OCI-LY3 (cell line): Measurements from ENCODE around the gene FHL2.
"Not testable (repeated sequence)": the region's sequence is repeated elsewhere in the genome, so short reads cannot be mapped to it uniquely, and the experiment has no call there.

ENCODE experiments used
- H2AFZ ChIP-seq: fragments of 200-600, 300-600 bp; shearing (Covaris generic); 2 replicates; pipeline ENCODE4 v1.6.0; 2014; ENCODE audit warnings: antibody characterized with exemption, low read depth, low read length
- H3K27ac ChIP-seq: fragments of 200-600, 300-600 bp; sonication (generic); 2 replicates; pipeline ENCODE4 v1.5.1; 2014; ENCODE audit warnings: mild to moderate bottlenecking, low read length, moderate library complexity, mixed read lengths
- H3K27me3 ChIP-seq: fragments of 200-600, 300-600 bp; sonication (generic); 2 replicates; pipeline ENCODE4 v1.6.1; 2014; ENCODE audit warnings: low read depth, low read length, mixed read lengths
- H3K36me3 ChIP-seq: fragments of 200-600, 300-600 bp; sonication (generic); replicated peaks from 2 replicates; pipeline ENCODE3; 2014; ENCODE audit warnings: low read depth, low read length, mixed read lengths
- H3K4me1 ChIP-seq: fragments of 300-600, 200-600 bp; sonication (generic); 2 replicates; pipeline ENCODE4 v1.6.1; 2014; ENCODE audit warnings: low read length, mixed read lengths
- H3K4me2 ChIP-seq: fragments of 200-600, 300-600 bp; sonication (generic); 2 replicates; pipeline ENCODE4 v1.6.1; 2014; ENCODE audit warnings: low read length, mixed read lengths
- H3K4me3 ChIP-seq: fragments of 300-600, 200-600 bp; sonication (generic); 2 replicates; pipeline ENCODE4 v1.5.1; 2014; ENCODE audit warnings: antibody characterized with exemption, mild to moderate bottlenecking, low read length, moderate library complexity
- H3K79me2 ChIP-seq: fragments of 300-600, 200-600 bp; shearing (Covaris generic); 2 replicates; pipeline ENCODE4 v1.6.1; 2014; ENCODE audit warnings: mild to moderate bottlenecking, low read length, mixed read lengths
- H3K9ac ChIP-seq: fragments of 300-600, 200-600 bp; shearing (Covaris generic); 2 replicates; pipeline ENCODE4 v1.6.0; 2014; ENCODE audit warnings: mild to moderate bottlenecking, low read length, moderate library complexity
- H3K9me3 ChIP-seq: fragments of 200-600, 300-600 bp; shearing (Covaris generic); 2 replicates; pipeline ENCODE4 v1.6.1; 2014; ENCODE audit warnings: low read length, mixed read lengths; ENCODE audit not compliant: insufficient read depth
- H4K20me1 ChIP-seq: fragments of 200-600, 300-600 bp; sonication (generic); 2 replicates; pipeline ENCODE4 v1.6.1; 2016; ENCODE audit warnings: low read length, mixed read lengths; ENCODE audit not compliant: insufficient read depth
- EZH2phosphoT487 ChIP-seq: fragments of 200-600 bp; shearing (Covaris generic); IDR thresholded peaks from 2 replicates; pipeline ENCODE4 v1.6.1; 2018; ENCODE audit warnings: antibody characterized with exemption, mixed run types, low read depth
- TF ChIP-seq, protein P1 (sequence below): fragments of 200-600, 300-600 bp; sonication (generic); IDR thresholded peaks from 2 replicates; pipeline ENCODE4 v1.5.1; 2014; ENCODE audit warnings: antibody characterized with exemption, low read length, low read depth

Gene FHL2

DNA sequence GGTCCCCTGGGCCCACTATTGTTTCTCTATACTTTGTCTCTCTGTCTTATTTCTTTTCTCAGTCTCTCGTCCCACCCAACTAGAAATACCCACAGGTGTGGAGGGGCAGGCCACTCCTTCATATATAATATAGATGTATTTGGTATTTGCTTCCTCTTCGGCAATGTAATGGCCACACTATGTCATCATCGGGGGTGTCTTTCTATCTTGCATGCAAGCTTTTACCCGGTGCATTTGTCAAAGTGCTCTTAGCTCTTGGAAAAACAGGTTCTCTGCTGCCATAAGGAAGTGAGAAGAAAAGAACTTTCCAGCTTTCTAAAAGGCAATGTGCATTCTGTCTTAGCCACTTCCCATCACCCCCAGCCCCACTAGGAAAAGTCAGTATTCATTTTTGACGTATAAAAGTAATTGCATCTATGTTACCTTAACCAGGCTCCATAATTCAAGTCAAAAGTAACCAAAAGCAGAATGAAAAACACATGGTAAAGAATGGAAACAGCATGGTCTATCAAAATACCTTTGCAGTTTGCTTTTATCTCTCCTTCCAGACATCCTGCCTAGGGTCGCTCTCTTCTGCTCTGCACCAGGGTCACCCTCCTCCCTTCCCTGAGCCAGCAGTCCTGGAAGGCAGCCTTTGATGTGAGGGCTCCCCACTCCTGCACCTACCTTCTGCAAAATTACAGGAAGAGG is 27.2 kb upstream of the FHL2 start:
- H3K4me2 ChIP-seq = no peak overlapping the region
- no peak overlapping the region for H3K4me3 ChIP-seq
- H3K79me2 ChIP-seq = no peaks in the 10 kb centered on the region
- no peak overlapping the region for H3K27ac ChIP-seq
- no peak for TF ChIP-seq EZH2phosphoT487
- TF ChIP-seq, protein P1, sequence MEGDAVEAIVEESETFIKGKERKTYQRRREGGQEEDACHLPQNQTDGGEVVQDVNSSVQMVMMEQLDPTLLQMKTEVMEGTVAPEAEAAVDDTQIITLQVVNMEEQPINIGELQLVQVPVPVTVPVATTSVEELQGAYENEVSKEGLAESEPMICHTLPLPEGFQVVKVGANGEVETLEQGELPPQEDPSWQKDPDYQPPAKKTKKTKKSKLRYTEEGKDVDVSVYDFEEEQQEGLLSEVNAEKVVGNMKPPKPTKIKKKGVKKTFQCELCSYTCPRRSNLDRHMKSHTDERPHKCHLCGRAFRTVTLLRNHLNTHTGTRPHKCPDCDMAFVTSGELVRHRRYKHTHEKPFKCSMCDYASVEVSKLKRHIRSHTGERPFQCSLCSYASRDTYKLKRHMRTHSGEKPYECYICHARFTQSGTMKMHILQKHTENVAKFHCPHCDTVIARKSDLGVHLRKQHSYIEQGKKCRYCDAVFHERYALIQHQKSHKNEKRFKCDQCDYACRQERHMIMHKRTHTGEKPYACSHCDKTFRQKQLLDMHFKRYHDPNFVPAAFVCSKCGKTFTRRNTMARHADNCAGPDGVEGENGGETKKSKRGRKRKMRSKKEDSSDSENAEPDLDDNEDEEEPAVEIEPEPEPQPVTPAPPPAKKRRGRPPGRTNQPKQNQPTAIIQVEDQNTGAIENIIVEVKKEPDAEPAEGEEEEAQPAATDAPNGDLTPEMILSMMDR = no peak
- H3K9me3 ChIP-seq = no peaks in the 10 kb centered on the region
- H3K36me3 ChIP-seq = no peaks in the 10 kb centered on the region
- no peak overlapping the region for H2AFZ ChIP-seq
- no peaks in the 10 kb centered on the region for H4K20me1 ChIP-seq
- H3K27me3 ChIP-seq = peaks cover 24% of the 10 kb centered on the region
- H3K9ac ChIP-seq = no peak overlapping the region
- no peaks in the 10 kb centered on the region for H3K4me1 ChIP-seq

DNA sequence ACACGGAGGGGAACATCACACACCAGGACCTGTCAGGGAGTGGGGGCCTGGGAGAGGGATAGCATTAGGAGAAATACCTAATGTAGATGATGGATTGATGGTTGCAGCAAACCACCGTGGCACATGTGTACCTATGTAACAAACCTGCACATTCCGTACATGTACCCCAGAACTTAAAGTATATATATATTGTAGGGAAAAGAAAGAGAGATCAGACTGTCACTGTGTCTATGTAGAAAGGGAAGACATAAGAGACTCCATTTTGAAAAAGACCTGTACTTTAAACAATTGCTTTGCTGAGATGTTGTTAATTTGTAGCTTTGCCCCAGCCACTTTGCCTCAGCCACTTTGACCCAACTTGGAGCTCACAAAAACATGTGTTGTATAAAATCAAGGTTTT is 26.0 kb upstream of the FHL2 start:
- peaks cover 27% of the 10 kb centered on the region for H3K27me3 ChIP-seq
- not testable (repeated sequence) for H4K20me1 ChIP-seq, H3K4me1 ChIP-seq, H3K27ac ChIP-seq, H3K9me3 ChIP-seq, H3K79me2 ChIP-seq, H3K9ac ChIP-seq, H3K36me3 ChIP-seq, H3K4me2 ChIP-seq, H3K4me3 ChIP-seq, H2AFZ ChIP-seq

- no peak overlapping the region for H3K27ac ChIP-seq
- no peaks in the 10 kb centered on the region for H4K20me1 ChIP-seq
- H2AFZ ChIP-seq = no peak overlapping the region
- no peak overlapping the region for H3K4me3 ChIP-seq
- no peak overlapping the region for H3K9ac ChIP-seq
- H3K4me2 ChIP-seq = no peak overlapping the region
- H3K36me3 ChIP-seq = no peaks in the 10 kb centered on the region
- H3K27me3 ChIP-seq = peaks cover 27% of the 10 kb centered on the region
- TF ChIP-seq, protein P1 = no peak
- no peak for TF ChIP-seq EZH2phosphoT487
- no peaks in the 10 kb centered on the region for H3K79me2 ChIP-seq
- H3K4me1 ChIP-seq = no peaks in the 10 kb centered on the region
- no peaks in the 10 kb centered on the region for H3K9me3 ChIP-seq
Observed at GRCh38 chr2:105422801-105423200, 23.9 kb upstream of the FHL2 start.

GRCh38 chr2:105421053-105421452 is 22.2 kb upstream of the FHL2 start:
- Histone ChIP-seq H2AFZ (no peak overlapping the region), H4K20me1 (no peaks in the 10 kb centered on the region), H3K4me1 (no peaks in the 10 kb centered on the region), H3K79me2 (no peaks in the 10 kb centered on the region), H3K4me3 (no peak overlapping the region), H3K9ac (no peak overlapping the region), H3K4me2 (no peak overlapping the region), H3K27me3 (peaks cover 29% of the 10 kb centered on the region), H3K36me3 (no peaks in the 10 kb centered on the region), H3K9me3 (no peaks in the 10 kb centered on the region), H3K27ac (no peak overlapping the region)
- TF ChIP-seq EZH2phosphoT487 = no peak
- TF ChIP-seq, protein P1 = no peak
